GM15510 (cell line): ENCODE results near the gene DKK3.

Source experiments
- POLR2A ChIP-seq: IDR thresholded peaks from 3 replicates; pipeline ENCODE4 v1.6.1; 2011; ENCODE audit warnings: borderline replicate concordance; ENCODE audit not compliant: insufficient read length; ENCODE audit errors: extremely low read depth

The DKK3 gene

GRCh38 chr11:11993839-11994238 is 14.6 kb downstream of the DKK3 start:
- TF ChIP-seq POLR2A, result no peak

GRCh38 chr11:11992257-11993212 is 15.9 kb downstream of the DKK3 start:
- no peak for TF ChIP-seq POLR2A

- TF ChIP-seq POLR2A, result no peak
Observed at GRCh38 chr11:11989774-11990744, 18.4 kb downstream of the DKK3 start.

GRCh38 chr11:11988681-11989261 is 19.7 kb downstream of the DKK3 start:
- no peak for TF ChIP-seq POLR2A

GRCh38 chr11:11988099-11988651 is 20.3 kb downstream of the DKK3 start:
- TF ChIP-seq POLR2A, result no peak

GRCh38 chr11:11987503-11988022 is 20.9 kb downstream of the DKK3 start:
- TF ChIP-seq POLR2A, result no peak

- no peak for TF ChIP-seq POLR2A
Observed at GRCh38 chr11:11985954-11986949, 22.2 kb downstream of the DKK3 start.

- TF ChIP-seq POLR2A, result no peak
Observed at GRCh38 chr11:11985016-11985715, 23.3 kb downstream of the DKK3 start.

- TF ChIP-seq POLR2A, result no peak
Observed at GRCh38 chr11:11984563-11984962, 23.9 kb downstream of the DKK3 start.

- TF ChIP-seq POLR2A, result no peak
Observed at GRCh38 chr11:11983427-11983826, 25.0 kb downstream of the DKK3 start.

- TF ChIP-seq POLR2A, result no peak
Observed at GRCh38 chr11:11982975-11983374, 25.5 kb downstream of the DKK3 start.

- no peak for TF ChIP-seq POLR2A
Observed at GRCh38 chr11:11982461-11982860, 26.0 kb downstream of the DKK3 start.
